Ovary (tissue), 3 donors: Measurements from ENCODE around the gene TMUB1.

Experiments used
- CTCF ChIP-seq, 3 donors: fragments of 450-650 bp in 2 of 3; fragments of 200-600 bp in 1 of 3; IDR thresholded peaks; one replicate each; pipeline versions ENCODE4 v1.5.1 to v1.8.0; 2016 to 2022; ENCODE audit warnings: antibody characterized with exemption in 3 of 3, mild to moderate bottlenecking in 1 of 3
- POLR2A ChIP-seq: fragments of 450-650 bp; IDR thresholded peaks from one replicate; pipeline ENCODE4 v1.6.1; 2017; ENCODE audit warnings: antibody characterized with exemption, mild to moderate bottlenecking, moderate library complexity
- donor health status: DM: no; HTN: no; CAD: no.

- no peak for TF ChIP-seq CTCF (IDR thresholded peaks at IDR 0.05)
- TF ChIP-seq POLR2A, result no peak
Measured at GRCh38 chr7:151076863-151077704, 6.2 kb downstream of the TMUB1 start.
